ENCODE measurements around the gene LRRC28. TPM values are rescaled to one million over a fixed set of nuclear protein-coding genes. Genes with fewer than 3 reads are reported as not detected.

Gene LRRC28
- total and polyA plus RNA-seq, 2 donors (not counting 1 experiment from before 2014, with no cell fraction given) = 13.3 to 31.8 TPM

- no peak overlapping the region for H3K4me3 ChIP-seq (ENCODE audit: control extremely low read depth in 1 of 5, extremely low read depth in 1 of 5, insufficient read depth in 1 of 5, low read depth in 2 of 5, low read length in 4 of 5)
- no peak for TF ChIP-seq EZH2 (IDR thresholded peaks at IDR 0.05; ENCODE audit: borderline replicate concordance, insufficient read depth, low read depth, low read length, poor library complexity, severe bottlenecking)
- TF ChIP-seq CTCF (IDR thresholded peaks at IDR 0.05) = no peak
- no peak overlapping the region for H2AFZ ChIP-seq (ENCODE audit: insufficient read depth, low read depth, low read length, poor library complexity, severe bottlenecking)
- H3K9me3 Mint-ChIP-seq (ENCODE audit: insufficient read depth) = peaks cover 2% of the 10 kb centered on the region
- peak; percentile 39 for ATAC-seq (ENCODE audit: low read depth)
- peaks cover 7 to 8% of the 10 kb centered on the region in 2 donors for H3K4me1 ChIP-seq (ENCODE audit: control insufficient read depth in 2 of 2, insufficient read depth in 2 of 2, low read length in 2 of 2)
- peak overlapping the region; percentile 23 for H3K4me3 Mint-ChIP-seq
- H3K36me3 ChIP-seq (replicated peaks in 1 of 2; ENCODE audit: control extremely low read depth in 1 of 2, control insufficient read depth in 1 of 2, extremely low read depth in 1 of 2, insufficient read depth in 2 of 2, low read length in 1 of 2) = no peaks in the 10 kb centered on the region
- H3K4me2 ChIP-seq (replicated peaks; ENCODE audit: low read depth, low read length, poor library complexity, severe bottlenecking) = peak overlapping the region; percentile 16
- POLR2A ChIA-PET = no interaction called here
- peaks cover 19% of the 10 kb centered on the region for H3K4me1 Mint-ChIP-seq
- 39% methylated on average over 5 of the region's 9 CpGs for WGBS (ENCODE audit: insufficient coverage)
- H3K27ac Mint-ChIP-seq = peak overlapping the region; percentile 70
- no peaks in the 10 kb centered on the region for H4K20me1 ChIP-seq (ENCODE audit: control insufficient read depth, insufficient read depth, low read length, poor library complexity, severe bottlenecking)
- no peaks in the 10 kb centered on the region for H3K79me2 ChIP-seq (ENCODE audit: control insufficient read depth, insufficient read depth, low read length)
- CTCF ChIA-PET = interaction anchor here (1.5 kb wide), 1 partner anchor 380 kb away, joined by 6 read pairs; no protein-coding TSS in a partner anchor
- H3K9me3 ChIP-seq (ENCODE audit: control extremely low read depth in 1 of 3, control insufficient read depth in 2 of 3, insufficient read depth in 1 of 3, low read length in 2 of 3) = peaks cover 0 to 2% (median 2%) of the 10 kb centered on the region in 3 donors
- intact Hi-C loops (cut with micrococcal nuclease) = no loop called here
- no peaks in the 10 kb centered on the region for H3K27me3 Mint-ChIP-seq
- H3K27me3 ChIP-seq (replicated peaks in 1 of 4; ENCODE audit: control extremely low read depth in 1 of 4, control insufficient read depth in 3 of 4, insufficient read depth in 4 of 4, low read length in 3 of 4) = no peaks in the 10 kb centered on the region
- no peak overlapping the region for H3K27ac ChIP-seq (ENCODE audit: low read length in 2 of 2)
- no peak overlapping the region for H3K9ac ChIP-seq (ENCODE audit: low read length)
- DNase-seq = peak; percentile 19
Measured at GRCh38 chr15:99324082-99324620, 72.9 kb downstream of the LRRC28 start.

GRCh38 chr15:99324700-99325099 is 73.4 kb downstream of the LRRC28 start:
- no peak overlapping the region for H3K4me3 Mint-ChIP-seq
- TF ChIP-seq EZH2 (IDR thresholded peaks at IDR 0.05; ENCODE audit: borderline replicate concordance, insufficient read depth, low read depth, low read length, poor library complexity, severe bottlenecking) = no peak
- no peak for TF ChIP-seq CTCF (IDR thresholded peaks at IDR 0.05)
- ChIA-PET POLR2A (no interaction called here), CTCF (interaction anchor here (1.5 kb wide), 1 partner anchor 380 kb away, joined by 6 read pairs; no protein-coding TSS in a partner anchor)
- peaks cover 19% of the 10 kb centered on the region for H3K4me1 Mint-ChIP-seq
- Histone ChIP-seq H3K9ac (ENCODE audit: low read length) (no peak overlapping the region), H3K27me3 (replicated peaks in 1 of 4; ENCODE audit: control extremely low read depth in 1 of 4, control insufficient read depth in 3 of 4, insufficient read depth in 4 of 4, low read length in 3 of 4) (no peaks in the 10 kb centered on the region), H4K20me1 (ENCODE audit: control insufficient read depth, insufficient read depth, low read length, poor library complexity, severe bottlenecking) (no peaks in the 10 kb centered on the region), H2AFZ (ENCODE audit: insufficient read depth, low read depth, low read length, poor library complexity, severe bottlenecking) (no peak overlapping the region), H3K36me3 (replicated peaks in 1 of 2; ENCODE audit: control extremely low read depth in 1 of 2, control insufficient read depth in 1 of 2, extremely low read depth in 1 of 2, insufficient read depth in 2 of 2, low read length in 1 of 2) (no peaks in the 10 kb centered on the region), H3K79me2 (ENCODE audit: control insufficient read depth, insufficient read depth, low read length) (no peaks in the 10 kb centered on the region), H3K4me3 (ENCODE audit: control extremely low read depth in 1 of 5, extremely low read depth in 1 of 5, insufficient read depth in 1 of 5, low read depth in 2 of 5, low read length in 4 of 5) (no peak overlapping the region), H3K9me3 (ENCODE audit: control extremely low read depth in 1 of 3, control insufficient read depth in 2 of 3, insufficient read depth in 1 of 3, low read length in 2 of 3) (peaks cover 0 to 2% (median 2%) of the 10 kb centered on the region in 3 donors), H3K27ac (ENCODE audit: low read length in 2 of 2) (no peak overlapping the region), H3K4me1 (ENCODE audit: control insufficient read depth in 2 of 2, insufficient read depth in 2 of 2, low read length in 2 of 2) (peaks cover 7 to 8% of the 10 kb centered on the region in 2 donors), H3K4me2 (replicated peaks; ENCODE audit: low read depth, low read length, poor library complexity, severe bottlenecking) (no peak overlapping the region)
- H3K27ac Mint-ChIP-seq = no peak overlapping the region
- no peaks in the 10 kb centered on the region for H3K27me3 Mint-ChIP-seq
- peaks cover 2% of the 10 kb centered on the region for H3K9me3 Mint-ChIP-seq (ENCODE audit: insufficient read depth)
- WGBS (ENCODE audit: insufficient coverage) = no CpG with 5 or more reads among the region's 1 CpG
- no peak for DNase-seq
- intact Hi-C loops (cut with micrococcal nuclease) = no loop called here
- ATAC-seq (ENCODE audit: low read depth) = no peak
